ENCODE measurements around the gene GNAT3.

DNA sequence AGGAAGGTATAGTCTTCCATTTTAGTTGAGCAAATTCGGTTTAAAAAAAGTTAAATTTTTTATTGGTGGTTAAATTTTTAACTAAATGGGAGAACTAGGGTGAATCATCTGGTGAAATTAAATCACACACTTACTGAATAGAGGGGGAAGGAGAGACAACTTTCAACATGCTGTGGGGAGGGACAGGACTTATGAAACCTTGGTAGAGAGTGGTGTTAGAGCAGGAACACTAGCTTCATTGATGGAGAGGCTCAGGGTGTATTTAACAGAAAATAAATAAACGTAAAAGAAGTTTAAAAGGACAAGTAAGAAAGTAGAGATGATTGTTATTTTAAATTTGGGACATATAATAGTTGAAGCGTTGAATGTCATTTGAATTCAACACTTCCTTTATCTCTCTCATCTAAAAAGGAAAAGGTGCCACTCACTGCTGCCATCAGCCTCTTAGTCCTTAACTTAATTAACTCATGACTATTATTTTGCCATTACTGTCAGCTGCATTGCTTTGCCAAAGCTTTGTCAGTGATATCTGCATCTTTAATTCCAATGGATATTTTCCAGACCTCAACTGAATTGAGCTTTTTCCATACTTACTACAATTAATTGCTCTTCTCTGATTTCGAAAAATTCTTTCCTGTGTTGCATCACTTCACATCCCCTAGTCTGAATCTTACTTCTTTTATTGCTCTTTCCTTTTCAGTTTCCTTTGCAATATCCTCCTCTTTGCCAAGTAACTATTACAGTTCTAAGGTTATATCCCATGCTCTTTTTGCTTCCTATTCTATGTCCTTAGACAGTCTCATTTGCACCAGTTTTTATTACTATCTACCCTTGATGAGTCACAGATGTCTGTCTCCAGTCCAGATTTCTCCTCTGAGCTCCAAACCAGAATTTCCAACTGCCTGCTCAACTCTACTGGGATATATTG, 71.7 kb downstream of the GNAT3 start:
- TF ChIP-seq YY1 (IDR thresholded peaks at IDR 0.05) (no peak), CTCF (IDR thresholded peaks at IDR 0.05; ENCODE audit: low read depth, low read length, missing input control) (no peak), JUND (IDR thresholded peaks at IDR 0.05) (no peak), TAF1 (conservative IDR thresholded peaks at IDR 0.05) (no peak), ZBTB33 (IDR thresholded peaks at IDR 0.05) (no peak), FOXA1 (IDR thresholded peaks at IDR 0.05) (no peak), RAD21 (IDR thresholded peaks at IDR 0.05) (no peak)
- TF ChIP-seq, protein P1, sequence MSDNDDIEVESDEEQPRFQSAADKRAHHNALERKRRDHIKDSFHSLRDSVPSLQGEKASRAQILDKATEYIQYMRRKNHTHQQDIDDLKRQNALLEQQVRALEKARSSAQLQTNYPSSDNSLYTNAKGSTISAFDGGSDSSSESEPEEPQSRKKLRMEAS (IDR thresholded peaks at IDR 0.05), result no peak
- TF ChIP-seq, protein P2, sequence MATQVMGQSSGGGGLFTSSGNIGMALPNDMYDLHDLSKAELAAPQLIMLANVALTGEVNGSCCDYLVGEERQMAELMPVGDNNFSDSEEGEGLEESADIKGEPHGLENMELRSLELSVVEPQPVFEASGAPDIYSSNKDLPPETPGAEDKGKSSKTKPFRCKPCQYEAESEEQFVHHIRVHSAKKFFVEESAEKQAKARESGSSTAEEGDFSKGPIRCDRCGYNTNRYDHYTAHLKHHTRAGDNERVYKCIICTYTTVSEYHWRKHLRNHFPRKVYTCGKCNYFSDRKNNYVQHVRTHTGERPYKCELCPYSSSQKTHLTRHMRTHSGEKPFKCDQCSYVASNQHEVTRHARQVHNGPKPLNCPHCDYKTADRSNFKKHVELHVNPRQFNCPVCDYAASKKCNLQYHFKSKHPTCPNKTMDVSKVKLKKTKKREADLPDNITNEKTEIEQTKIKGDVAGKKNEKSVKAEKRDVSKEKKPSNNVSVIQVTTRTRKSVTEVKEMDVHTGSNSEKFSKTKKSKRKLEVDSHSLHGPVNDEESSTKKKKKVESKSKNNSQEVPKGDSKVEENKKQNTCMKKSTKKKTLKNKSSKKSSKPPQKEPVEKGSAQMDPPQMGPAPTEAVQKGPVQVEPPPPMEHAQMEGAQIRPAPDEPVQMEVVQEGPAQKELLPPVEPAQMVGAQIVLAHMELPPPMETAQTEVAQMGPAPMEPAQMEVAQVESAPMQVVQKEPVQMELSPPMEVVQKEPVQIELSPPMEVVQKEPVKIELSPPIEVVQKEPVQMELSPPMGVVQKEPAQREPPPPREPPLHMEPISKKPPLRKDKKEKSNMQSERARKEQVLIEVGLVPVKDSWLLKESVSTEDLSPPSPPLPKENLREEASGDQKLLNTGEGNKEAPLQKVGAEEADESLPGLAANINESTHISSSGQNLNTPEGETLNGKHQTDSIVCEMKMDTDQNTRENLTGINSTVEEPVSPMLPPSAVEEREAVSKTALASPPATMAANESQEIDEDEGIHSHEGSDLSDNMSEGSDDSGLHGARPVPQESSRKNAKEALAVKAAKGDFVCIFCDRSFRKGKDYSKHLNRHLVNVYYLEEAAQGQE (IDR thresholded peaks at IDR 0.05), result no peak

Data from liver (tissue), 3 donors.